Naive thymus-derived CD4-positive, alpha-beta T cell (primary cell): ENCODE data around the gene PKN2. TPM values are rescaled to one million over a fixed set of nuclear protein-coding genes. Genes with fewer than 3 reads are reported as not detected.

Experiments
- ATAC-seq: fragments of 150-1000 bp; cut with Tn5 transposase; 2 replicates; pipeline ENCODE4 v1.10.0; 2021; ENCODE audit warnings: mild to moderate bottlenecking, moderate library complexity
- CTCF ChIA-PET: fragments of 350-600 bp; sonication (Branson Sonifier 250); formaldehyde crosslinking; loops from one replicate; lab custom pipeline; 2021; ENCODE audit warnings: antibody characterized with exemption; lab: Charles Lee
- POLR2A ChIA-PET: fragments of 350-600 bp; sonication (Branson Sonifier 250); formaldehyde crosslinking; loops from one replicate; lab custom pipeline; 2021; ENCODE audit warnings: antibody characterized with exemption, inconsistent platforms; lab: Charles Lee
- DNase-seq, 9 donors: peaks; one replicate each; pipeline versions ENCODE4 v3.0.0 to v3.0.0-alpha.2; 2020 to 2022; ENCODE audit warnings: mixed read lengths in 1 of 9
- H3K27ac ChIP-seq: one replicate; pipeline ENCODE4 v1.7.0; 2013; ENCODE audit warnings: mild to moderate bottlenecking, low read depth, low read length, moderate library complexity
- H3K27me3 ChIP-seq, 2 donors: one replicate each; pipeline ENCODE4 v1.7.0; 2013; ENCODE audit warnings: low read length in 2 of 2, mild to moderate bottlenecking in 2 of 2, moderate library complexity in 2 of 2; ENCODE audit not compliant: control insufficient read depth in 2 of 2, insufficient read depth in 2 of 2
- H3K36me3 ChIP-seq, 3 experiments: 1 replicate in 2 of 3; 2 replicates in 1 of 3; pipeline ENCODE4 v1.7.0; 2013; ENCODE audit warnings: low read length in 3 of 3, mild to moderate bottlenecking in 3 of 3, moderate library complexity in 1 of 3; ENCODE audit not compliant: insufficient read depth in 3 of 3, control insufficient read depth in 2 of 3
- H3K4me1 ChIP-seq, 2 donors: one replicate each; pipeline ENCODE4 v1.7.0; 2013; ENCODE audit warnings: low read length in 2 of 2, mild to moderate bottlenecking in 2 of 2, moderate library complexity in 1 of 2; ENCODE audit not compliant: control insufficient read depth in 2 of 2, insufficient read depth in 2 of 2
- H3K4me3 ChIP-seq: 2 replicates; pipeline ENCODE4 v1.7.0; 2013; ENCODE audit warnings: mild to moderate bottlenecking, low read length
- H3K9me3 ChIP-seq, 3 experiments: 1 replicate in 2 of 3; 2 replicates in 1 of 3; pipeline ENCODE4 v1.7.0; 2013; ENCODE audit warnings: low read length in 3 of 3; ENCODE audit not compliant: control insufficient read depth in 2 of 3
- H3K27ac Mint-ChIP-seq, 9 donors: one replicate each; pipeline ENCODE4 v1.8.0; 2020 to 2022; ENCODE audit warnings: mixed read lengths in 9 of 9, mild to moderate bottlenecking in 8 of 9, moderate library complexity in 5 of 9, inconsistent platforms in 2 of 9
- H3K27me3 Mint-ChIP-seq, 5 donors: one replicate each; pipeline ENCODE4 v1.8.0; 2021 to 2022; ENCODE audit warnings: mixed read lengths in 5 of 5, mild to moderate bottlenecking in 1 of 5
- H3K36me3 Mint-ChIP-seq, 5 donors: one replicate each; pipeline ENCODE4 v1.8.0; 2020 to 2022; ENCODE audit warnings: mixed read lengths in 5 of 5, mild to moderate bottlenecking in 3 of 5, inconsistent platforms in 1 of 5
- H3K4me1 Mint-ChIP-seq, 7 donors: one replicate each; pipeline ENCODE4 v1.8.0; 2020 to 2022; ENCODE audit warnings: mixed read lengths in 7 of 7, mild to moderate bottlenecking in 3 of 7, inconsistent platforms in 1 of 7
- H3K4me3 Mint-ChIP-seq, 10 donors: one replicate each; pipeline ENCODE4 v1.8.0; 2020 to 2022; ENCODE audit warnings: mild to moderate bottlenecking in 10 of 10, mixed read lengths in 10 of 10, moderate library complexity in 6 of 10, inconsistent platforms in 2 of 10
- H3K9me3 Mint-ChIP-seq, 11 donors: one replicate each; pipeline ENCODE4 v1.8.0; 2020 to 2022; ENCODE audit warnings: mixed read lengths in 11 of 11, mild to moderate bottlenecking in 4 of 11, inconsistent platforms in 1 of 11, moderate library complexity in 1 of 11
- intact Hi-C, 2 donors: fragments of 100-400 bp; cut with micrococcal nuclease; formaldehyde crosslinking; loops; one replicate each; pipeline ENCODE4 v1.15.1; 2023
- polyA plus RNA-seq, 2 donors: library from polyadenylated mRNA; unstranded; fragments of 300-500 nt; fragmentation: Illumina TruSeq; gene quantifications; one replicate each; pipeline ENCODE4 v1.2.3, GENCODE V29; 2021
- total RNA-seq, 6 experiments: library from RNA in 5 of 6; stranded (reverse) in 5 of 6; gene quantifications; 1 replicate in 5 of 6; 2 replicates in 1 of 6; pipeline ENCODE4 v1.2.3 and lab custom pipeline; 2021 to 2026

PKN2 gene
- total and polyA plus RNA-seq, 7 experiments from 2014 or later: 9.0 to 53.8 (median 44.2) TPM

DNA sequence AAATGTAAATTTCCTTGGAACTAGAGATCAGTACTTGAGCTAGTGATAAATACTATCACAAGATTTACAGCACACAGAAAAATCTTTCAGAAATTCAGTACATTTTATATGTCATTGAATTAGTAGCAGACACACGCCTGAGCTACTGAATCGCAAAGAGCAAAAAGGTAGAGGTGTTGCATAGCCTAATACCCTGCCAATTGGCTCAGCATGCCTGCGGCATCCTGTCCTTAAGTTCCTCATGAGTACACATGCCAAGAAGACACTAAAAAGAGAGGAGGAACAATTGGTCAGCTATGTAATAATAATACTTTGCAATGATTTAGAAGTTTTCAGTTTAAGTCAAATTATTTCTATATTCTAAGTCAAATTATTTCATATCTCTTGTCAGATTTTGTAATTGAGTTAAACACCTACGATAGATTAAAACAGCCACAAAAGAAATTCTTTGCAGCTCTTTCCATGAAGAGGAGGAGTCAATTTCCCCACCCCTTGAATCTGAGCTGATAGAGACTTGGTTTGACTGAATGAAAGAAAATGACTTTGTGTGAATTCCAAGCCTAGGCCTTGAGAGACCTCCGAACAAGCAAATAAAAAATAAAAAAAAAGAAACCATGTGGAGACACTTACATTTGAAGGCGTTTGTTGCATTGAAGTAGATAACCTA, 36.2 kb upstream of the PKN2 start:
- Mint-ChIP-seq H3K4me3 (no peak overlapping the region), H3K27ac (peak overlapping the region in 1 of 9 donors; percentile 36), H3K9me3 (no peaks in the 10 kb centered on the region), H3K27me3 (peaks cover 0 to 35% (median 5%) of the 10 kb centered on the region in 5 donors), H3K36me3 (no peaks in the 10 kb centered on the region), H3K4me1 (peaks cover 0 to 10% (median 7%) of the 10 kb centered on the region in 7 donors)
- DNase-seq (no peak), ATAC-seq (no peak)
- Histone ChIP-seq H3K9me3 (no peaks in the 10 kb centered on the region), H3K27ac (no peak overlapping the region), H3K4me3 (no peak overlapping the region), H3K27me3 (no peaks in the 10 kb centered on the region), H3K4me1 (no peaks in the 10 kb centered on the region), H3K36me3 (no peaks in the 10 kb centered on the region)
- ChIA-PET CTCF (interaction anchor here (0.7 kb wide), 1 partner anchor 105 kb away, joined by 3 read pairs; no protein-coding TSS in a partner anchor), POLR2A (no interaction called here)
- intact Hi-C loops: no loop called here

DNA sequence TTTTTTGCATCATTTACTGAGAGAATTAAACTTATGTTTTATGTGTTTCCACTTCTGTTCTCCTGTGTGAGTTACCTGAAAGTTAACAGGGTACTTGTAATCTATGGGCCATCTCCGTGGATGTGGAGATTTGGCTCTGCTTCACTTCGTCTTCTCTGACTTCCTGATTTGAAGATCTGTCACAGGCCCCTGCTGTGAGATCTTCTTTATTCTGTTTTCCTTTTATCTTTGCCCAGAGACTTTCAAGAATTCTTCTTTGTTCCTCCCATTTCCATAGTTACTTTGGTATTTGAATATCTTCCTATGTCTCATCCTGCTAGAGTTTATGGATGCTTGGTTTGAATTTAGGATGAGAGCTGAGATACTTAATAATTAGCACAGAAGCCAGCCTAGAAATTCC, 35.4 kb upstream of the PKN2 start:
- peaks cover 0 to 10% (median 7%) of the 10 kb centered on the region in 7 donors for H3K4me1 Mint-ChIP-seq
- no peaks in the 10 kb centered on the region for H3K27me3 ChIP-seq
- no peaks in the 10 kb centered on the region for H3K4me1 ChIP-seq
- no peak overlapping the region for H3K27ac ChIP-seq
- no peak for DNase-seq
- no peak for ATAC-seq
- H3K27me3 Mint-ChIP-seq: peaks cover 0 to 33% (median 5%) of the 10 kb centered on the region in 5 donors
- H3K4me3 Mint-ChIP-seq: no peak overlapping the region
- no peaks in the 10 kb centered on the region for H3K36me3 ChIP-seq
- CTCF ChIA-PET: no interaction called here
- H3K27ac Mint-ChIP-seq: no peak overlapping the region
- no peaks in the 10 kb centered on the region for H3K36me3 Mint-ChIP-seq
- POLR2A ChIA-PET: no interaction called here
- H3K4me3 ChIP-seq: no peak overlapping the region
- no peaks in the 10 kb centered on the region for H3K9me3 Mint-ChIP-seq
- intact Hi-C loops: no loop called here
- H3K9me3 ChIP-seq: no peaks in the 10 kb centered on the region

DNA sequence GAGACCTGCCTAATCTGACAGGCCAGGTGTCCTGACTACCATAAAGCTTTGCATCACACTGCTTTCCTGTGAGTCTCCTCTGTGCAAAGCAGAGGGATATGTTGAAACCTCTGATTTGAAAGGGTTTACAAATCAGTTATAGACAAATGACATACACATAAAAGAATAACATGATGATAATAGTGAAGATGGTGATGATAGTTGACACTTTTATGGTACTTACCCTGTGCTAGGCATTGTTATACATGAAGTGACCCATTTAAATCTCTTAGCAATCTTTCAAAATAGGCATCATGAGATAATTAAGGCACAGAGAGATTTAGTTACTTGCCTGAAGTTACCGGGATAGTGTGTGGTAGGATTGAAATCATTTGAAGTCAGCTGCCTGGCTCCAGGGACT, 34.1 kb upstream of the PKN2 start:
- CTCF ChIA-PET: interaction anchor here (1.1 kb wide), 1 partner anchor 34 kb away, joined by 4 read pairs; the partner anchor contains the start of gene PKN2
- Histone ChIP-seq H3K27me3 (no peaks in the 10 kb centered on the region), H3K4me3 (no peak overlapping the region), H3K27ac (no peak overlapping the region), H3K36me3 (no peaks in the 10 kb centered on the region), H3K9me3 (no peaks in the 10 kb centered on the region), H3K4me1 (no peaks in the 10 kb centered on the region)
- no peak for ATAC-seq
- peaks cover 0 to 27% (median 2%) of the 10 kb centered on the region in 5 donors for H3K27me3 Mint-ChIP-seq
- H3K9me3 Mint-ChIP-seq: no peaks in the 10 kb centered on the region
- H3K4me1 Mint-ChIP-seq: peaks cover 0 to 10% (median 7%) of the 10 kb centered on the region in 7 donors
- no peak overlapping the region for H3K27ac Mint-ChIP-seq
- intact Hi-C loops: loop anchor here in 1 of 2 donors (10.0 kb wide), 1 partner anchor 145 kb away; no protein-coding TSS in a partner anchor
- POLR2A ChIA-PET: no interaction called here
- no peaks in the 10 kb centered on the region for H3K36me3 Mint-ChIP-seq
- no peak for DNase-seq
- no peak overlapping the region for H3K4me3 Mint-ChIP-seq

DNA sequence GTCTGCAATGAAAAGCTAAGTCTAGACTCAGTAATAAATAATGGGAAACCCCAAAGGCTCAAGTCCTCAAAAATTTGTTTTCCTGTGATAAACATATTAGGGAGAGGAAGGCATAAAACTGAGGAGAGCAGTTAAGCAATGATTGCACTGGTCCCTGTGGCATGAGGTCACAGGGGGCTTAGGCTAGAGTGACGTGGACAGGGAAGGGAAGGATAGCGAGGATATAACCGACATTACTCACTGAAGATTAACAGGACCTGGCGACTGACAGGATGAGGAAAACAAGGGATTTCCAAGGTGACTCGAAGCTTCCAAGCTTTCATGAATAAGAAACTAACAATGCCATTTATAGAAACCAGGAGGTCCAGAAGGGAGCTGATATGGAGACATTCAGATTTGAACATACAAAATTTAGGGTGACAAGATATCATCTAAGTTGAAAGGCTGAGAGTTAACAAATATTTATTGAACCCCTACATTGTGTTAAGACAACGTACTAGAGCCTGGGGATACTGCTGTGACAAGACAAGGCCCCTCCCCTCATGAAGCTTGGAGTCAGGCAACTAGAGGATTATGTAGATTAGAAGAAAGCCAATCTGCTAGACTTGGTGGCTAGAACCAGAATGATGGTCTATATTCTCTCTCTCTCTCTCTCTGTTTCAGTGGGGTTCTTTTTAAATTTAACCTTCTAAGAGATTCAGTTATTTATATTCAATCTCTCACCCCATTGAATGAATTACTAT, 33.2 kb upstream of the PKN2 start:
- H3K9me3 ChIP-seq: no peaks in the 10 kb centered on the region
- no peaks in the 10 kb centered on the region for H3K36me3 ChIP-seq
- peaks cover 0 to 11% (median 7%) of the 10 kb centered on the region in 7 donors for H3K4me1 Mint-ChIP-seq
- CTCF ChIA-PET: interaction anchor here (0.6 to 1.1 kb wide), 3 partner anchors 33 to 94 kb away, joined by 3 to 4 read pairs (median 4); partner anchors contain the start of gene PKN2
- ATAC-seq (no peak), DNase-seq (no peak)
- POLR2A ChIA-PET: interaction anchor here (0.6 kb wide), 1 partner anchor 50 kb away, joined by 3 read pairs; no protein-coding TSS in a partner anchor
- intact Hi-C loops: loop anchor here in 1 of 2 donors (10.0 kb wide), 1 partner anchor 144 kb away; no protein-coding TSS in a partner anchor
- H3K4me3 Mint-ChIP-seq: no peak overlapping the region
- H3K36me3 Mint-ChIP-seq: no peaks in the 10 kb centered on the region
- peaks cover 0 to 23% (median 0%) of the 10 kb centered on the region in 5 donors for H3K27me3 Mint-ChIP-seq
- no peaks in the 10 kb centered on the region for H3K27me3 ChIP-seq
- no peaks in the 10 kb centered on the region for H3K9me3 Mint-ChIP-seq
- H3K4me1 ChIP-seq: no peaks in the 10 kb centered on the region
- no peak overlapping the region for H3K27ac ChIP-seq
- H3K27ac Mint-ChIP-seq: no peak overlapping the region
- no peak overlapping the region for H3K4me3 ChIP-seq

DNA sequence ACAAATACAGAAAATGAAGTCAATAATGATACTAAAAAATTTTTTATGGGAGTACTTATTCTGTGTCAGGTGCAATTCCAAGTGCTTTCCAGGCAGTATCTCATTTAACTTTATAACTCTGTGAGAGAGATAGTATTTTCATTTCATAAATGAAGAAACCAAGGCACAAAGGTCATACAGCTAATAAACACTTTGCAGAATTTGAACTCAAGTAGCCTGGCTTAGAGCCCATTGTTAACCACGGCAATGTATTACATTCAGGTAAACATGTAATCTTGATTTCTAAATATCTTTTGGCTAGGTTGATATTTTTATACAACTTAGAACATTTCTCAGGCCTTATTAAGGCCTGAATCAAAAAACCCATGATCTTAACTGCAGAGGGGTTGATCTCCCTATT, 28.9 kb upstream of the PKN2 start:
- ATAC-seq (no peak), DNase-seq (no peak)
- H3K27ac Mint-ChIP-seq: no peak overlapping the region
- CTCF ChIA-PET: interaction anchor here (1.0 to 3.7 kb wide), 3 partner anchors 30 to 223 kb away, joined by 6 to 28 read pairs (median 18); partner anchors contain the start of gene PKN2
- no peaks in the 10 kb centered on the region for H3K9me3 ChIP-seq
- H3K27me3 ChIP-seq: no peaks in the 10 kb centered on the region
- no peaks in the 10 kb centered on the region for H3K36me3 ChIP-seq
- H3K4me1 ChIP-seq: no peaks in the 10 kb centered on the region
- H3K27me3 Mint-ChIP-seq: peaks cover 0 to 7% (median 0%) of the 10 kb centered on the region in 5 donors
- H3K27ac ChIP-seq: no peak overlapping the region
- no peaks in the 10 kb centered on the region for H3K9me3 Mint-ChIP-seq
- POLR2A ChIA-PET: interaction anchor here (1.3 kb wide), 1 partner anchor 29 kb away, joined by 4 read pairs; the partner anchor contains the start of gene PKN2
- no peak overlapping the region for H3K4me3 ChIP-seq
- intact Hi-C loops: loop anchor here (1.0 to 10.0 kb wide), 6 partner anchors 29 to 800 kb away; partner anchors contain the start of gene PKN2 (in 2 of the 2)
- H3K4me3 Mint-ChIP-seq: no peak overlapping the region
- no peaks in the 10 kb centered on the region for H3K36me3 Mint-ChIP-seq
- peaks cover 2 to 14% (median 10%) of the 10 kb centered on the region in 7 donors for H3K4me1 Mint-ChIP-seq

DNA sequence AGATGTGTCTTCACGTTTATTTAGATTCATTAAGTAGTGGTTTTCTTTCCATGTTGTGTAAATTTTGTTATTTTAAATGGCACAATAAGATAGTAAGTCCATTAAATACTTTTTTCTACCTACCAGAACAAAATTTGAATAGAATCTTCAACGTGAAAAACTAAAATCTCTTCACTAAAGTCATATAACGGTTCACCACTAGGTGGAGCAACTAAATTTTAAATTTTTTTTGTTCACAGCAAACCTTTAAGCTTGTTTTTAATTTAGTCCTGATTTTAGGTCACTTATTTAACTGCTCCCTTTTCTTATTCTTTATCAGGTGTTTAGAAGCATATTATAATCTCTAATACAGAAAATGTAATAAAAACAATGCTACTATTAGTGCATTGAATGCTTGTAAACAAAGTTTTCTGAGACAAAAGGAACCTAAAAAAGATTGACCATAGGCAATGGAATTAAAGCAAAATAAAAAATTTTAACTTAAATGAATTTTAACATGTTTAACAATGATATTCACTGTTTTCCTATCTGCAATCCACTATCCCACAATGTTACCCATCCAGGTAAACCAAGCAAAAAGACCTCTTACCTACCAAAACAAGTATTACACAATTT, 28.3 kb upstream of the PKN2 start:
- Mint-ChIP-seq H3K27me3 (peaks cover 0 to 3% (median 0%) of the 10 kb centered on the region in 5 donors), H3K36me3 (no peaks in the 10 kb centered on the region), H3K27ac (no peak overlapping the region), H3K4me3 (no peak overlapping the region), H3K9me3 (no peaks in the 10 kb centered on the region), H3K4me1 (peaks cover 2 to 20% (median 16%) of the 10 kb centered on the region in 7 donors)
- H3K27ac ChIP-seq: no peak overlapping the region
- H3K4me1 ChIP-seq: no peaks in the 10 kb centered on the region
- no peaks in the 10 kb centered on the region for H3K27me3 ChIP-seq
- POLR2A ChIA-PET: interaction anchor here (1.3 kb wide), 1 partner anchor 28 kb away, joined by 4 read pairs; the partner anchor contains the start of gene PKN2
- ATAC-seq (peak; percentile 34), DNase-seq (peak in 6 of 9 donors; percentile 5 to 49 (median 38))
- H3K36me3 ChIP-seq: no peaks in the 10 kb centered on the region
- no peak overlapping the region for H3K4me3 ChIP-seq
- no peaks in the 10 kb centered on the region for H3K9me3 ChIP-seq
- CTCF ChIA-PET: interaction anchor here (0.9 to 3.7 kb wide), 5 partner anchors 29 to 223 kb away, joined by 3 to 28 read pairs (median 6); partner anchors contain the start of gene PKN2
- intact Hi-C loops: loop anchor here (1.0 to 10.0 kb wide), 6 partner anchors 29 to 800 kb away; partner anchors contain the start of gene PKN2 (in 2 of the 2)
